Keratinocyte (primary cell): ENCODE results near the gene SPRED3. TPM values are rescaled to one million over a fixed set of nuclear protein-coding genes. Genes with fewer than 3 reads are reported as not detected.

Source experiments
- DNase-seq: peaks from one replicate; pipeline ENCODE4 v3.0.0-alpha.2; 2011; ENCODE audit warnings: low read depth, missing footprints, low spot score
- FAIRE-seq: peaks from 2 replicates; lab custom pipeline; 2011; peaks lifted over from hg19 to GRCh38; lab: Jason Lieb, UNC
- H2AFZ ChIP-seq: 2 replicates; pipeline ENCODE4 v1.6.0; 2012; ENCODE audit warnings: low read length, control low read depth, inconsistent platforms; ENCODE audit not compliant: control insufficient read depth
- H3K27ac ChIP-seq: 2 replicates; pipeline ENCODE4 v1.5.1; 2011; ENCODE audit warnings: low read length; ENCODE audit not compliant: control insufficient read depth, insufficient read depth
- H3K27me3 ChIP-seq: 3 replicates; pipeline ENCODE4 v1.6.0; 2011; ENCODE audit warnings: low read length; ENCODE audit not compliant: control insufficient read depth, insufficient read depth; ENCODE audit errors: extremely low read depth
- H3K36me3 ChIP-seq, 2 experiments: 2 replicates in 1 of 2; 3 replicates in 1 of 2; pipeline ENCODE4 v1.5.1; 2011; ENCODE audit warnings: low read length in 2 of 2, mild to moderate bottlenecking in 1 of 2; ENCODE audit not compliant: control insufficient read depth in 2 of 2, insufficient read depth in 2 of 2; ENCODE audit errors: extremely low read depth in 1 of 2
- H3K4me1 ChIP-seq: 3 replicates; pipeline ENCODE4 v1.5.1; 2011; ENCODE audit warnings: low read length; ENCODE audit not compliant: control insufficient read depth, insufficient read depth; ENCODE audit errors: extremely low read depth
- H3K4me2 ChIP-seq: 3 replicates; pipeline ENCODE4 v1.6.0; 2011; ENCODE audit warnings: low read depth, low read length; ENCODE audit not compliant: control insufficient read depth, insufficient read depth; ENCODE audit errors: extremely low read depth
- H3K4me3 ChIP-seq, 3 experiments: fragments of 200-600 bp in 1 of 3; sonication (generic) in 1 of 3; 2 replicates in 2 of 3; 3 replicates in 1 of 3; pipeline ENCODE4 v1.5.1; 2011 to 2016; ENCODE audit warnings: low read length in 3 of 3, mild to moderate bottlenecking in 3 of 3, control low read depth in 2 of 3, inconsistent platforms in 1 of 3, low read depth in 1 of 3, mixed read lengths in 1 of 3, mixed run types in 1 of 3, moderate library complexity in 1 of 3; ENCODE audit not compliant: control insufficient read depth in 2 of 3, insufficient read depth in 2 of 3; ENCODE audit errors: extremely low read depth in 1 of 3
- H3K79me2 ChIP-seq: 2 replicates; pipeline ENCODE4 v1.6.0; 2012; ENCODE audit warnings: low read length; ENCODE audit not compliant: control insufficient read depth, insufficient read depth
- H3K9ac ChIP-seq: 3 replicates; pipeline ENCODE4 v1.6.0; 2011; ENCODE audit warnings: low read length; ENCODE audit not compliant: control insufficient read depth, insufficient read depth; ENCODE audit errors: extremely low read depth
- H3K9me1 ChIP-seq: 3 replicates; pipeline ENCODE4 v1.6.0; 2011; ENCODE audit warnings: low read length; ENCODE audit not compliant: control insufficient read depth, insufficient read depth; ENCODE audit errors: extremely low read depth
- H3K9me3 ChIP-seq: 2 replicates; pipeline ENCODE4 v1.5.1; 2012; ENCODE audit warnings: low read depth, low read length; ENCODE audit not compliant: control insufficient read depth
- H4K20me1 ChIP-seq: 3 replicates; pipeline ENCODE4 v1.6.0; 2011; ENCODE audit warnings: low read length; ENCODE audit not compliant: control insufficient read depth, insufficient read depth; ENCODE audit errors: extremely low read depth
- EZH2 ChIP-seq: IDR thresholded peaks from one replicate; pipeline ENCODE4 v1.6.1; 2012; ENCODE audit warnings: inconsistent platforms, mild to moderate bottlenecking, low read length, moderate library complexity
- dilution Hi-C: fragments of 300-500 bp; cut with MboI; formaldehyde crosslinking; loops from one replicate; pipeline ENCODE4 v1.7.0; 2020; ENCODE audit warnings: low sequenced_read_pairs; ENCODE audit not compliant: extremely low pct_ligation_motif_present
- polyA plus RNA-seq, 5 experiments: library from polyadenylated mRNA; depleted of rRNA in 3 of 5; stranded (reverse) in 3 of 5; stranded (forward) in 1 of 5; unstranded in 1 of 5; fragments of >200 nt; gene quantifications; 1 replicate in 1 of 5; 2 replicates in 3 of 5; 3 replicates in 1 of 5; pipeline versions ENCODE4 v1.2.1 to v1.2.3, GENCODE V29; 2011 to 2012; ENCODE audit warnings: missing spikeins in 2 of 5, low read depth in 1 of 5, low replicate concordance in 1 of 5
- TF ChIP-seq, protein P1 (sequence below), 3 experiments: IDR thresholded peaks in 1 of 3; conservative IDR thresholded peaks in 1 of 3; optimal IDR thresholded peaks in 1 of 3; 2 replicates in 2 of 3; 3 replicates in 1 of 3; pipeline versions ENCODE3 to v1.5.1; 2011; ENCODE audit warnings: low read length in 3 of 3, mild to moderate bottlenecking in 3 of 3, moderate library complexity in 2 of 3, control low read depth in 1 of 3, inconsistent platforms in 1 of 3; ENCODE audit not compliant: insufficient read depth in 2 of 3; ENCODE audit errors: extremely low read depth in 1 of 3

The SPRED3 gene
- polyA plus RNA-seq, 1 donor (not counting 4 experiments of a cell fraction or from before 2014, with no cell fraction given): 2.6 TPM

GRCh38 chr19:38445362-38445761 lies 56.9 kb downstream of the SPRED3 start:
- no peak for FAIRE-seq
- dilution Hi-C loops: no loop called here
- no peaks in the 10 kb centered on the region for H3K9me3 ChIP-seq

GRCh38 chr19:38448225-38448624 lies 59.7 kb downstream of the SPRED3 start:
- no peak for DNase-seq
- H3K4me1 ChIP-seq: no peaks in the 10 kb centered on the region
- no peak overlapping the region for H3K4me2 ChIP-seq
- dilution Hi-C loops: no loop called here
- no peaks in the 10 kb centered on the region for H3K9me1 ChIP-seq
- no peak overlapping the region for H3K9ac ChIP-seq
- H2AFZ ChIP-seq: no peak overlapping the region
- H3K27ac ChIP-seq: no peak overlapping the region
- no peak for TF ChIP-seq EZH2
- TF ChIP-seq, protein P1, sequence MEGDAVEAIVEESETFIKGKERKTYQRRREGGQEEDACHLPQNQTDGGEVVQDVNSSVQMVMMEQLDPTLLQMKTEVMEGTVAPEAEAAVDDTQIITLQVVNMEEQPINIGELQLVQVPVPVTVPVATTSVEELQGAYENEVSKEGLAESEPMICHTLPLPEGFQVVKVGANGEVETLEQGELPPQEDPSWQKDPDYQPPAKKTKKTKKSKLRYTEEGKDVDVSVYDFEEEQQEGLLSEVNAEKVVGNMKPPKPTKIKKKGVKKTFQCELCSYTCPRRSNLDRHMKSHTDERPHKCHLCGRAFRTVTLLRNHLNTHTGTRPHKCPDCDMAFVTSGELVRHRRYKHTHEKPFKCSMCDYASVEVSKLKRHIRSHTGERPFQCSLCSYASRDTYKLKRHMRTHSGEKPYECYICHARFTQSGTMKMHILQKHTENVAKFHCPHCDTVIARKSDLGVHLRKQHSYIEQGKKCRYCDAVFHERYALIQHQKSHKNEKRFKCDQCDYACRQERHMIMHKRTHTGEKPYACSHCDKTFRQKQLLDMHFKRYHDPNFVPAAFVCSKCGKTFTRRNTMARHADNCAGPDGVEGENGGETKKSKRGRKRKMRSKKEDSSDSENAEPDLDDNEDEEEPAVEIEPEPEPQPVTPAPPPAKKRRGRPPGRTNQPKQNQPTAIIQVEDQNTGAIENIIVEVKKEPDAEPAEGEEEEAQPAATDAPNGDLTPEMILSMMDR (optimal IDR thresholded peaks at IDR 0.05 in 1 of 3, IDR thresholded peaks at IDR 0.05 in 1 of 3, conservative IDR thresholded peaks at IDR 0.05 in 1 of 3; ENCODE audit: extremely low read depth in 1 of 3, insufficient read depth in 2 of 3, low read length in 3 of 3): no peak
- H3K27me3 ChIP-seq: no peaks in the 10 kb centered on the region
- no peaks in the 10 kb centered on the region for H3K36me3 ChIP-seq
- no peaks in the 10 kb centered on the region for H3K9me3 ChIP-seq
- H3K79me2 ChIP-seq: no peaks in the 10 kb centered on the region
- no peak for FAIRE-seq
- no peaks in the 10 kb centered on the region for H4K20me1 ChIP-seq
- H3K4me3 ChIP-seq: no peak overlapping the region

More at GRCh38 chr19:38445362-38445761, 56.9 kb downstream of the SPRED3 start:
- no peak overlapping the region for H2AFZ ChIP-seq
- H3K27ac ChIP-seq: no peak overlapping the region
- H3K9me1 ChIP-seq: no peaks in the 10 kb centered on the region
- H3K4me2 ChIP-seq: no peak overlapping the region
- H3K4me3 ChIP-seq: no peak overlapping the region
- DNase-seq: no peak
- H3K4me1 ChIP-seq: no peaks in the 10 kb centered on the region
- no peaks in the 10 kb centered on the region for H3K36me3 ChIP-seq
- no peak overlapping the region for H3K9ac ChIP-seq
- H3K27me3 ChIP-seq: no peaks in the 10 kb centered on the region
- H3K79me2 ChIP-seq: no peaks in the 10 kb centered on the region
- H4K20me1 ChIP-seq: no peaks in the 10 kb centered on the region
- TF ChIP-seq, protein P1 (optimal IDR thresholded peaks at IDR 0.05 in 1 of 3, IDR thresholded peaks at IDR 0.05 in 1 of 3, conservative IDR thresholded peaks at IDR 0.05 in 1 of 3; ENCODE audit: extremely low read depth in 1 of 3, insufficient read depth in 2 of 3, low read length in 3 of 3): no peak
- TF ChIP-seq EZH2: no peak

Other genes with a start within 250 kb of the SPRED3 start
- 1.5 to 1.9 TPM (median 1.8 TPM) in 3 replicates for gene DPF1, start 164.5 kb upstream of the SPRED3 start, polyA plus RNA-seq
- 2.6 to 3.1 TPM (median 2.7 TPM) in 3 replicates for gene PPP1R14A, start 132.3 kb upstream of the SPRED3 start, polyA plus RNA-seq
- 362 to 472 TPM (median 363 TPM) in 3 replicates for gene SPINT2, start 124.1 kb upstream of the SPRED3 start, polyA plus RNA-seq
- gene C19orf33, start 84.4 kb upstream of the SPRED3 start, polyA plus RNA-seq: 302 to 496 TPM (median 366 TPM) in 3 replicates
- gene YIF1B, start 72.8 kb upstream of the SPRED3 start, polyA plus RNA-seq: 38.1 to 66.5 TPM (median 47.6 TPM) in 3 replicates
- gene KCNK6, start 68.9 kb upstream of the SPRED3 start, polyA plus RNA-seq: 23.9 to 33.7 TPM (median 29.1 TPM) in 3 replicates
- gene CATSPERG, start 52.9 kb upstream of the SPRED3 start, polyA plus RNA-seq: 0.21 to 0.73 TPM (median 0.35 TPM) in 3 replicates
- 346 to 528 TPM (median 350 TPM) in 3 replicates for gene PSMD8, start 14.1 kb upstream of the SPRED3 start, polyA plus RNA-seq
- gene GGN, start 663 bp upstream of the SPRED3 start, polyA plus RNA-seq: 0.07 to 0.22 TPM in 2 of 3 replicates, not detected in the other
- gene FAM98C, start 14.4 kb downstream of the SPRED3 start, polyA plus RNA-seq: 4.5 to 9.5 TPM (median 5.8 TPM) in 3 replicates
- gene RASGRP4, start 37.5 kb downstream of the SPRED3 start, polyA plus RNA-seq: not detected in 3 replicates
- 0.32 to 0.75 TPM (median 0.41 TPM) in 3 replicates for gene RYR1, start 45.0 kb downstream of the SPRED3 start, polyA plus RNA-seq
- gene MAP4K1, start 229.3 kb downstream of the SPRED3 start, polyA plus RNA-seq: 0.22 to 0.25 TPM in 2 of 3 replicates, not detected in the other
- 240 to 304 TPM (median 260 TPM) in 3 replicates for gene EIF3K, start 230.5 kb downstream of the SPRED3 start, polyA plus RNA-seq